Large intestine (tissue), 3 donors: ENCODE results near the gene HTR4. TPM values are rescaled to one million over a fixed set of nuclear protein-coding genes. Genes with fewer than 3 reads are reported as not detected.

ENCODE experiments used
- DNase-seq, 2 donors: peaks; one replicate each; pipeline versions ENCODE4 v3.0.0 to v3.0.0-alpha.2; 2013
- H3K27ac ChIP-seq: one replicate; pipeline ENCODE4 v1.5.1; 2013; ENCODE audit warnings: low read length
- H3K27me3 ChIP-seq: 2 replicates; pipeline ENCODE4 v1.6.1; 2013; ENCODE audit warnings: low read length; ENCODE audit not compliant: control insufficient read depth, insufficient read depth
- H3K36me3 ChIP-seq: 2 replicates; pipeline ENCODE4 v1.6.1; 2013; ENCODE audit warnings: low read length; ENCODE audit not compliant: control insufficient read depth, insufficient read depth
- H3K4me1 ChIP-seq: one replicate; pipeline ENCODE4 v1.6.1; 2013; ENCODE audit warnings: low read length; ENCODE audit not compliant: control insufficient read depth, insufficient read depth
- H3K4me3 ChIP-seq: one replicate; pipeline ENCODE4 v1.5.1; 2013; ENCODE audit warnings: low read length
- H3K9me3 ChIP-seq: one replicate; pipeline ENCODE4 v1.6.1; 2013; ENCODE audit warnings: mild to moderate bottlenecking, low read depth, low read length, moderate library complexity; ENCODE audit not compliant: control insufficient read depth
- WGBS: methylation state at CpG from one replicate; pipeline ENCODE4 v1.1.5; 2013; ENCODE audit warnings: low lambda C conversion rate; ENCODE audit not compliant: insufficient coverage; 5-methylcytosine and 5-hydroxymethylcytosine counted together
- polyA plus RNA-seq: library from polyadenylated mRNA; unstranded; fragments of 120-200 nt; gene quantifications from one replicate; pipeline ENCODE4 v1.2.1, GENCODE V29; 2013

Gene HTR4
- polyA plus RNA-seq, 1 donor, result 4.7 TPM

DNA sequence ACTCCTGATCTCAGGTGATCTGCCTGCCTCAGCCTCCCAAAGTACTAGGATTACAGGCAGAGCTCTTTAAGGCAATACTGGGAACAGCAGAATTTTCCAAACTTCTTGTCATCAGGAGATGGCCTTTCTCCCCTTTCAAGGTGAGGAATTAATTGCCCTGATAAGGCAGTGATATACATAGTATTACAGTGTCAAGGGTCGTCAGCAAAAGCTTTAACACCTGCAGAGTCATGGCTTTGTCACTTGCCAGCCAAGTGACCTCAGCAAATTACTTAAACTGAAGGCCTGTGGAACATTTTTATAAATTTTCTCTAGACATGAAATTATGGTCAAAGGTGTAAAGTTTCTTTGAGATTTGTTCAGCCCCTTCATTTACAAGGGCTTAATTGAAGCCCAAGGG lies 211.1 kb downstream of the HTR4 start:
- Histone ChIP-seq H3K36me3 (peaks cover 33% of the 10 kb centered on the region), H3K9me3 (no peaks in the 10 kb centered on the region), H3K4me1 (peaks cover 21% of the 10 kb centered on the region), H3K4me3 (no peak overlapping the region), H3K27ac (peak overlapping the region; percentile 45), H3K27me3 (no peaks in the 10 kb centered on the region)
- DNase-seq, result peak; percentile 61 to 78
- no CpG with 5 or more reads among the region's 1 CpG for WGBS

DNA sequence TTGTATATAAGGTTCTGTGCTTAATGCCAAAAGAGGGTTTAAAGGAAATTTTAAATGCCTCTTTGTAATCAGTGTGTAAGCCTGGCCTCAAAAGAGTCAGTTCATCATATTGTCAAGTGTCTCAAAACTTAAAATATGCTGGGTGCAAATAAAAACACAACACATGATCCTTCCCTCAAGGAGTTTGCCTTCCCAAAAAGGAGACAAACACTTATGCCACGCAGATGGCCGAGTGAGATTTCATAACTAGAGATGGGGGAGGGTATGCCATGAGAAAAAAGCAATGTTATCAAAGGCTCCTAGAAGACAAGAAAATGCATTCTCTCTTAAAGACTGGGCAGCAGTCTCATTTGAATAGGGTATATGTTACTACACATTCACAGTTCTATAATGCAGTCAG lies 215.4 kb downstream of the HTR4 start:
- Histone ChIP-seq H3K27me3 (no peaks in the 10 kb centered on the region), H3K4me1 (peaks cover 8% of the 10 kb centered on the region), H3K4me3 (no peak overlapping the region), H3K27ac (no peak overlapping the region), H3K9me3 (no peaks in the 10 kb centered on the region), H3K36me3 (peaks cover 63% of the 10 kb centered on the region)
- DNase-seq, result no peak
- WGBS, result no CpG with 5 or more reads among the region's 2 CpGs

DNA sequence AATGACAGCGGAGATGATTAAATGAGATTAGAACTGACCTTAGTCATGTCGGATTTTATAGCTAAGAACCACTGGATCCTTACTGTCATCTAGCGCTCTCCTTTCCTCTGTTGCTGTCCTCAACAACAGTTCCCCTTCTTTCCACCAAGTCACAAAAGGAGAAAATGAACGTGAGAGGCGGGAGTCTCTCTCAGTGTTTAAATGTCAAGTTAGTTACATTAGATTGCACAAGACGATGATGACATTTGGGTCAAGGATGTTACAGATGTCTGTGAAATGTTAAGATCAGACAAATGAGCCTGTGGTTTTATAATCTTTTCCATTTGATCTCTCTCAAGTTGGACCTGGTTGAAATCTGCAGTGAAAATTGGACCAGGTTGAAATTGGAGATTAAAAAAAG lies 217.1 kb downstream of the HTR4 start:
- Histone ChIP-seq H3K9me3 (no peaks in the 10 kb centered on the region), H3K4me3 (no peak overlapping the region), H3K27me3 (no peaks in the 10 kb centered on the region), H3K4me1 (no peaks in the 10 kb centered on the region), H3K36me3 (peaks cover 68% of the 10 kb centered on the region), H3K27ac (no peak overlapping the region)
- no peak for DNase-seq
- no CpG with 5 or more reads among the region's 6 CpGs for WGBS

DNA sequence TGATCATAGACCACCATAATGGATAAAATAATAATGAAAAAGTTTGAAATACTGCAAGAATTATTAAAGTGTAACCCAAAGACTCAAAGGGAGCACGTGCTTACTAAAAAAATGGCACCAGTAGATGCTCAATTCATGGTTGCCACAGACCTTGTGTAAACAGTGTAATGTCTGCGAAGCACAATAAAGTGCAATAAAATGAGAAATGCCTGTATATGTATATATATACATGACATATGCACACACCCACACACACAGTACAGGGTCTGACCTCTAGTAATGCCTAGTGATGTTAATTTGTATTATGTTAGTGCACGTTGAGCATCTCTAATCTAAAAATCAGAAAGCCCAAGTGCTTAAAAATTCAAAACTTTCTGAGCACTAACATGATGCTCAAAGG lies 218.3 kb downstream of the HTR4 start:
- H3K27ac ChIP-seq, result no peak overlapping the region
- no peak for DNase-seq
- H3K4me1 ChIP-seq, result no peaks in the 10 kb centered on the region
- peaks cover 66% of the 10 kb centered on the region for H3K36me3 ChIP-seq
- no CpG with 5 or more reads among the region's 3 CpGs for WGBS
- H3K27me3 ChIP-seq, result no peaks in the 10 kb centered on the region
- H3K9me3 ChIP-seq, result no peaks in the 10 kb centered on the region
- H3K4me3 ChIP-seq, result no peak overlapping the region

DNA sequence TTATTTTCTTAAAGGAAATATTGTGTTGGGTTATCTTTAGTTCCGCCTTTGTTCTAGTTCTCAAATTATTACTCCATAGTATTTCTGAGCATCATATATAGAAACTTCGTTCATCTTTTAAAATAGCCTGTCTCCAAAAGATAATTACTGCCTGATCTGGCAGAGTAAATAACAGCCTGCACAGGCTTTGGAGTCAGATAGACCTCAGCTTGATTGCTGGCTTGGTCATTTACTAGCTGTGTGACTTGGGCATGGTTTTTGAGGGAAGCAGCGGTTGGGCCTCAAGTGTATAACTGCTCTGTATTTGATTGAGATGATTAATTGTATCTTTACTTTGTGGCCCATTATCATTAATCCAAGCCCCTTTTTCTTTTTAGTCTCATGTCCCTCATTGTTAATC lies 220.5 kb downstream of the HTR4 start:
- Histone ChIP-seq H3K4me1 (no peaks in the 10 kb centered on the region), H3K9me3 (no peaks in the 10 kb centered on the region), H3K4me3 (no peak overlapping the region), H3K27ac (no peak overlapping the region), H3K36me3 (peaks cover 49% of the 10 kb centered on the region), H3K27me3 (no peaks in the 10 kb centered on the region)
- DNase-seq, result no peak
- WGBS, result 100% methylated on average over 2 of the region's 3 CpGs

Other genes with a start within 250 kb of the HTR4 start
- 0.57 TPM for gene ADRB2, start 172.1 kb upstream of the HTR4 start, polyA plus RNA-seq